Uterus (tissue), 4 donors: ENCODE results near the gene SLIT3. TPM values are rescaled to one million over a fixed set of nuclear protein-coding genes. Genes with fewer than 3 reads are reported as not detected.
A peak's percentile ranks its signal among the peaks of the same experiment; 100 is the strongest.

Experiments
- DNase-seq, 2 donors: peaks; one replicate each; pipeline ENCODE4 v3.0.0-alpha.2; 2019 to 2020
- H3K27ac ChIP-seq, 2 donors: fragments of 200-600 bp; sonication (generic); 1 replicate in 1 of 2; 2 replicates in 1 of 2; pipeline ENCODE4 v1.5.1; 2016 to 2018
- H3K27me3 ChIP-seq, 2 donors: fragments of 200-600 bp; sonication (generic); one replicate each; pipeline ENCODE4 v1.5.1; 2018 to 2019; ENCODE audit warnings: control low read depth in 1 of 2
- H3K36me3 ChIP-seq, 2 donors: fragments of 200-600 bp; sonication (generic); one replicate each; pipeline ENCODE4 v1.5.1; 2019; ENCODE audit warnings: control low read depth in 1 of 2
- H3K4me1 ChIP-seq, 2 donors: fragments of 200-600 bp; sonication (generic); one replicate each; pipeline ENCODE4 v1.5.1; 2018 to 2019; ENCODE audit warnings: control low read depth in 1 of 2
- H3K4me3 ChIP-seq, 2 donors: fragments of 200-600 bp; sonication (generic); 1 replicate in 1 of 2; 2 replicates in 1 of 2; pipeline ENCODE4 v1.5.1; 2018 to 2019; ENCODE audit warnings: mild to moderate bottlenecking in 1 of 2
- H3K9me3 ChIP-seq, 2 donors: fragments of 200-600 bp; sonication (generic); one replicate each; pipeline ENCODE4 v1.5.1; 2019; ENCODE audit warnings: control low read depth in 1 of 2
- POLR2A ChIP-seq, 2 donors: fragments of 450-650 bp; IDR thresholded peaks; one replicate each; pipeline ENCODE4 v1.6.1; 2016; ENCODE audit warnings: antibody characterized with exemption in 2 of 2, mild to moderate bottlenecking in 1 of 2, moderate library complexity in 1 of 2
- intact Hi-C: fragments of 100-400 bp; cut with DNase I; formaldehyde crosslinking; loops from one replicate; pipeline ENCODE4 v1.15.1; 2023; ENCODE audit warnings: low total_unique reads
- total RNA-seq, 4 donors: library from RNA; depleted of rRNA in 3 of 4; stranded (reverse); fragments of >200 nt in 3 of 4; gene quantifications; one replicate each; pipeline versions ENCODE4 v1.1.0 to v1.2.4, GENCODE V29; 2014 to 2023
- TF ChIP-seq, protein P1 (sequence below), 4 experiments: fragments of 200-600 bp in 2 of 4; fragments of 450-650 bp in 2 of 4; sonication (generic) in 2 of 4; IDR thresholded peaks; one replicate each; pipeline ENCODE4 v1.5.1; 2016 to 2019; ENCODE audit warnings: antibody characterized with exemption in 4 of 4, mild to moderate bottlenecking in 2 of 4, moderate library complexity in 1 of 4
- donor health status: DM: yes; HTN: yes; CAD: no.

The SLIT3 gene
- total RNA-seq, 4 donors from 2014 or later = 9.4 to 62.2 (median 28.1) TPM

DNA sequence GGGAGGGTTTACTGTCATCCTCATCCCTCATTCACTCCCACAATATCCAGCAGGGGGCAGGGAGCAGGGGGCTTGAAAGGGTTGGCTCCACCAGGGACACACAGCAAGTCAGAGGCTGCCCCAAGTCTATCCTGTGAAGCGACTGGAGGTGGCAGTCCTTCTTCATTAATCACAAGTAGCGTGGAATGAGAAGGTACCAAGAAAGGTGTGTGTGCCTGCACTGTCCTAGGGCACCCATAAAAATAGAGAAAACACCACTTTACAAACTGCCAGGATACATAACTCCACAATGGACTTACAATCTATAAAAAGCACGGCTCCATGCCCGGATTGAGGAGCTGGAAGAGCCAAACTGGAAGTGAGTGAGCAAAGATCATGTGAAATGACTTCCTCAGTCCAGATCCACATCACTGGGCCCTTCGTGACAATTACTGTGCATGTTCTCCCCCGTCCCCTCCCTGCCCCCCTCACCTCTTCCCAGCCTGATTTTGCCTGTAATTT lies 183.9 kb downstream of the SLIT3 start:
- H3K27ac ChIP-seq = peak overlapping the region in 1 of 2 donors; percentile 42
- TF ChIP-seq POLR2A (IDR thresholded peaks at IDR 0.05) = no peak
- TF ChIP-seq, protein P1, sequence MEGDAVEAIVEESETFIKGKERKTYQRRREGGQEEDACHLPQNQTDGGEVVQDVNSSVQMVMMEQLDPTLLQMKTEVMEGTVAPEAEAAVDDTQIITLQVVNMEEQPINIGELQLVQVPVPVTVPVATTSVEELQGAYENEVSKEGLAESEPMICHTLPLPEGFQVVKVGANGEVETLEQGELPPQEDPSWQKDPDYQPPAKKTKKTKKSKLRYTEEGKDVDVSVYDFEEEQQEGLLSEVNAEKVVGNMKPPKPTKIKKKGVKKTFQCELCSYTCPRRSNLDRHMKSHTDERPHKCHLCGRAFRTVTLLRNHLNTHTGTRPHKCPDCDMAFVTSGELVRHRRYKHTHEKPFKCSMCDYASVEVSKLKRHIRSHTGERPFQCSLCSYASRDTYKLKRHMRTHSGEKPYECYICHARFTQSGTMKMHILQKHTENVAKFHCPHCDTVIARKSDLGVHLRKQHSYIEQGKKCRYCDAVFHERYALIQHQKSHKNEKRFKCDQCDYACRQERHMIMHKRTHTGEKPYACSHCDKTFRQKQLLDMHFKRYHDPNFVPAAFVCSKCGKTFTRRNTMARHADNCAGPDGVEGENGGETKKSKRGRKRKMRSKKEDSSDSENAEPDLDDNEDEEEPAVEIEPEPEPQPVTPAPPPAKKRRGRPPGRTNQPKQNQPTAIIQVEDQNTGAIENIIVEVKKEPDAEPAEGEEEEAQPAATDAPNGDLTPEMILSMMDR (IDR thresholded peaks at IDR 0.05) = peak in 2 of 4 experiments; percentile 6 to 7
- no peaks in the 10 kb centered on the region for H3K4me1 ChIP-seq
- no peaks in the 10 kb centered on the region for H3K36me3 ChIP-seq
- intact Hi-C loops = no loop called here
- DNase-seq = peak; percentile 26 to 34
- H3K4me3 ChIP-seq = no peak overlapping the region
- no peaks in the 10 kb centered on the region for H3K27me3 ChIP-seq
- no peaks in the 10 kb centered on the region for H3K9me3 ChIP-seq

DNA sequence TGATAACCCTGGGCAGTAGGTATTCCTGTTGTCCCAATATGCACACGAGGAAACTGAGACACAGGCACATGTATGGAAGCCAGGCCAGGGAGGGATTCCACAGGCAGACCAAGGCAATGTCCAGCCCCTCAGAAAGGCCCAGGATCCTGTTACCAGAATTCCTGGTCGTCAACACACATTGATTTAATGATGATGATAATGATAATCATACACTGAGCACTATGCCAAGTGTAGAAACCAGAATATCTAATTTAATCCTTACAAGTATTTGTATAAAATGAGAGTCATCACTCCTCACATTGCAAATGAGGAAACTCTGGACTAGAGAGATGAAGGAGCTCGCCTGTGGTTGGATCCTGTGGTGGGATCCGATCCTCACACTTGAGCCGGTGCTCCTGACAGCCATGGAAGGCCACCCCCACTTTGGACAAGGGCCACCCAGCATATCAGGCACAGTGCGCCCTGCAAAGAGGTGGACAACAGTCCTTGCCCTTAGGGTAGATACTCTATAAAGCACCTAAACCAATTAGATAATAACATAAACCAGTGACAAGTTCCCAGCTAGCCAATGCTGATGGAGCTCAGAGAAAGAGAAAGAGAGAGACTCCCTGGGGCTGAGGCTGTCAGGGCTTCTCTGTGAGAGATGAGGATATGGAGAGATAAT lies 185.3 kb downstream of the SLIT3 start:
- no peaks in the 10 kb centered on the region for H3K36me3 ChIP-seq
- TF ChIP-seq POLR2A (IDR thresholded peaks at IDR 0.05) = no peak
- TF ChIP-seq, protein P1 (IDR thresholded peaks at IDR 0.05) = no peak
- no peak for DNase-seq
- no peaks in the 10 kb centered on the region for H3K9me3 ChIP-seq
- H3K4me3 ChIP-seq = no peak overlapping the region
- H3K27ac ChIP-seq = no peak overlapping the region
- intact Hi-C loops = no loop called here
- no peaks in the 10 kb centered on the region for H3K4me1 ChIP-seq
- no peaks in the 10 kb centered on the region for H3K27me3 ChIP-seq

DNA sequence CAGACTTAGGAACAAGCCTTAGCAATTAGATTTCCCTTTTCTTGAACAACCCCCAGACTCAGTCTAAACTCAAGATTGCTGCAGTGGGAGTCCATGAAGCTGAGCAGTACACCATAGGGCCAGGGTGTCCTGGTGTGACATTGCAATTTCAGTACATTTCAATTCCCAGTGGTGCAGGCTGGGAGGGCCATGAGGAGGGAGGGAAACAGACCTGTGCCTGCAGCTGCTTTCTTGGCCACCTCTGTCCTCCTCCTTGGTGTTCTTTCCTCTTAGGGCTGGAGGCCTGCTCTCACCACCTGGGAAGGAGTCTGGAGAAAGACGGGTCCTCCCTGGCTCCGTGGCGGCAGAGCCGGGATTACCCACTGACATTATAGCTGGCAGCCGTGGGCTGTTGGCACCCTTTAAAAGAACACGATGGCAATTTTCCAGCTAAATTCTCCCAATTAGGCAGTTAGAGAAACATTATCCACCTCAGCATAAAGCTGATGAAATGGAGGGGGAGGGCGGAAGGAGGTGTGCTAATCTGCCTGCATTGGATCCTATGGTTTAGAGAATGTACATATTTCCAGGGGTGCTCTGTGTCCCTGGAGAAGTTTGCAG lies 186.4 kb downstream of the SLIT3 start:
- Histone ChIP-seq H3K27ac (no peak overlapping the region), H3K27me3 (no peaks in the 10 kb centered on the region), H3K36me3 (no peaks in the 10 kb centered on the region), H3K4me1 (no peaks in the 10 kb centered on the region), H3K9me3 (no peaks in the 10 kb centered on the region), H3K4me3 (no peak overlapping the region)
- TF ChIP-seq, protein P1 (IDR thresholded peaks at IDR 0.05) = no peak
- no peak for TF ChIP-seq POLR2A (IDR thresholded peaks at IDR 0.05)
- DNase-seq = no peak
- intact Hi-C loops = no loop called here

DNA sequence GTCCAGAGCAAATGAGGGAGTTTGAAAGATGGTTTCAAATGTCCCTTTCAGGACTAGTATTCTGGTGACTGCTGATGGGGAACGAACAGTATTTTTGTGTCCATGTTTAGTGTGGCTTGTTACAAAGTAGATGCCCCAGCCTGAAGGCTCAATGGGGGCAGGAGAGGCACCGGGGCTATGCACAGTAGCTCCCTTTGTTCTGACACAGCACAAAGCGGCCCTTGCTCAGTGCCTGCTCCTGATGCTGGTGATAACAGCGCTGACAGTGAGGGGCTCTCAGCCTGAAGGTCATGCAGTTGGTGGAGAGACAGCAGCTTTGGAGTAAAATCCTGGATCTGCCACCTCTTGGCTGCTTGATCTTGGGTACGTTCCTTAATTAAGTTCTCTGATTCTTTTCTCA lies 188.9 kb downstream of the SLIT3 start:
- Histone ChIP-seq H3K36me3 (no peaks in the 10 kb centered on the region), H3K9me3 (no peaks in the 10 kb centered on the region), H3K27ac (no peak overlapping the region), H3K4me1 (no peaks in the 10 kb centered on the region), H3K27me3 (no peaks in the 10 kb centered on the region), H3K4me3 (no peak overlapping the region)
- intact Hi-C loops = no loop called here
- DNase-seq = no peak
- TF ChIP-seq, protein P1 (IDR thresholded peaks at IDR 0.05) = no peak
- TF ChIP-seq POLR2A (IDR thresholded peaks at IDR 0.05) = no peak
